Gastrocnemius medialis (tissue), 4 donors: ENCODE measurements around the gene FOXN1.

Experiments used
- POLR2A ChIP-seq, 2 donors: fragments of 450-650 bp; IDR thresholded peaks; one replicate each; pipeline ENCODE4 v1.6.1; 2017; ENCODE audit warnings: antibody characterized with exemption in 2 of 2, mild to moderate bottlenecking in 2 of 2, moderate library complexity in 2 of 2
- TF ChIP-seq, protein P1 (sequence below), 5 experiments: fragments of 450-650 bp in 3 of 5; fragments of 200-600 bp in 2 of 5; sonication (generic) in 2 of 5; IDR thresholded peaks in 4 of 5; conservative IDR thresholded peaks in 1 of 5; 1 replicate in 4 of 5; 2 replicates in 1 of 5; pipeline ENCODE4 v1.5.1; 2016 to 2019; ENCODE audit warnings: antibody characterized with exemption in 5 of 5, mild to moderate bottlenecking in 3 of 5, moderate library complexity in 3 of 5

DNA sequence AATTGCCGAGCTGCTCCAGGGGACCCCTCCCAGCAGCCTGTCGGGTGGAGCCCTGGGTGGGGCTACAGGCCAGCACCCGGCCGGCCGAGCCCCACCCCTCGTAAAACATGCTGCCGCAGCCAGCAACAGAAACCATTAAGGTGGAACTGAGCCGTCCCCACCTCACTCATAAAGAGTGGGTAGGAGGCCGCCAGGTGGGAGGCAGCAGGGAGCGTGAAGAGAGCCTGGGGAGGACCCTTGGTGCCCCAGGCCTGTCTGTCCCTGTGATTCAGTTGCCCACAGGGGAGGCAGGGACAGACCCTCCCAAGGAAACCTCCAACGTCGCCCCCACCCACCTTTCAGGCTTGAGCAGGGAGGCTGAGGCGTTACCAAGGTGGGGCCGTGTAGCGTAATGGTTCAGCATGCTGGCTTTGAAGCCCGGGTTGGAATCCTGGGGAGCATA lies 8.4 kb downstream of the FOXN1 start:
- TF ChIP-seq, protein P1, sequence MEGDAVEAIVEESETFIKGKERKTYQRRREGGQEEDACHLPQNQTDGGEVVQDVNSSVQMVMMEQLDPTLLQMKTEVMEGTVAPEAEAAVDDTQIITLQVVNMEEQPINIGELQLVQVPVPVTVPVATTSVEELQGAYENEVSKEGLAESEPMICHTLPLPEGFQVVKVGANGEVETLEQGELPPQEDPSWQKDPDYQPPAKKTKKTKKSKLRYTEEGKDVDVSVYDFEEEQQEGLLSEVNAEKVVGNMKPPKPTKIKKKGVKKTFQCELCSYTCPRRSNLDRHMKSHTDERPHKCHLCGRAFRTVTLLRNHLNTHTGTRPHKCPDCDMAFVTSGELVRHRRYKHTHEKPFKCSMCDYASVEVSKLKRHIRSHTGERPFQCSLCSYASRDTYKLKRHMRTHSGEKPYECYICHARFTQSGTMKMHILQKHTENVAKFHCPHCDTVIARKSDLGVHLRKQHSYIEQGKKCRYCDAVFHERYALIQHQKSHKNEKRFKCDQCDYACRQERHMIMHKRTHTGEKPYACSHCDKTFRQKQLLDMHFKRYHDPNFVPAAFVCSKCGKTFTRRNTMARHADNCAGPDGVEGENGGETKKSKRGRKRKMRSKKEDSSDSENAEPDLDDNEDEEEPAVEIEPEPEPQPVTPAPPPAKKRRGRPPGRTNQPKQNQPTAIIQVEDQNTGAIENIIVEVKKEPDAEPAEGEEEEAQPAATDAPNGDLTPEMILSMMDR (IDR thresholded peaks at IDR 0.05 in 4 of 5, conservative IDR thresholded peaks at IDR 0.05 in 1 of 5), result no peak
- TF ChIP-seq POLR2A (IDR thresholded peaks at IDR 0.05), result no peak
